K562 (cell line): ENCODE results near the gene TAOK2. TPM values are rescaled to one million over a fixed set of nuclear protein-coding genes. Genes with fewer than 3 reads are reported as not detected.

ENCODE experiments used
- ATAC-seq: fragments of 200-7000 bp; cut with Tn5 transposase; 3 replicates; pipeline ENCODE4 v1.9.1; 2020; ENCODE audit warnings: moderate library complexity
- BruUV-seq: library from RNA; stranded (reverse); fragments of 400-500 nt; replicated peaks from 2 replicates; lab custom pipeline; 2021; lab: Mats Ljungman, UMichigan
- CTCF ChIA-PET: fragments of 300-600 bp; formaldehyde crosslinking; extraction: SDS; loops from one replicate; lab custom pipeline; 2021; ENCODE audit warnings: low intra/inter-chr PET ratio; lab: Yijun Ruan, JAX
- POLR2A ChIA-PET: fragments of 300-600, 350-650 bp; sonication (Branson Sonifier 250); formaldehyde crosslinking; extraction: SDS; loops from one replicate; lab custom pipeline; 2021; ENCODE audit warnings: antibody characterized with exemption, inconsistent platforms; lab: Yijun Ruan, JAX
- DNase-seq, 4 experiments: peaks; one replicate each; pipeline versions ENCODE4 v3.0.0 to v3.0.0-alpha.2; 2011 to 2018; ENCODE audit warnings: low spot score in 3 of 4, mixed read lengths in 3 of 4; ENCODE audit errors: extremely low read depth in 1 of 4
- FAIRE-seq: peaks from 2 replicates; lab custom pipeline; 2011; peaks lifted over from hg19 to GRCh38; lab: Jason Lieb, UNC
- H2AFZ ChIP-seq: 2 replicates; pipeline ENCODE4 v1.6.0; 2011; ENCODE audit warnings: low read depth, low read length, control low read depth, inconsistent platforms
- H3K27ac ChIP-seq: fragments of 200-600 bp; 3 replicates; pipeline ENCODE4 v1.8.0; 2011; ENCODE audit warnings: low read depth, mild to moderate bottlenecking, control low read depth, inconsistent platforms, low read length, moderate library complexity, mixed read lengths; ENCODE audit errors: extremely low read depth
- H3K27me3 ChIP-seq, 2 experiments: fragments of 300-600 bp in 1 of 2; 2 replicates in 1 of 2; 3 replicates in 1 of 2; pipeline versions ENCODE4 v1.6.0 to v1.8.0; 2011; ENCODE audit warnings: inconsistent platforms in 2 of 2, low read length in 2 of 2, mild to moderate bottlenecking in 1 of 2, mixed read lengths in 1 of 2, moderate library complexity in 1 of 2; ENCODE audit not compliant: control insufficient read depth in 2 of 2, insufficient read depth in 2 of 2
- H3K36me3 ChIP-seq: fragments of 300-600 bp; 3 replicates; pipeline ENCODE4 v1.8.0; 2011; ENCODE audit warnings: mild to moderate bottlenecking, low read length, inconsistent platforms; ENCODE audit not compliant: control insufficient read depth, insufficient read depth
- H3K4me1 ChIP-seq, 2 experiments: fragments of 200-600 bp in 1 of 2; replicated peaks in 1 of 2; 2 replicates in 1 of 2; 3 replicates in 1 of 2; pipeline versions ENCODE4 v1.5.1 to v1.8.0; 2011; ENCODE audit warnings: inconsistent platforms in 2 of 2, low read length in 2 of 2, mild to moderate bottlenecking in 1 of 2, mixed read lengths in 1 of 2, moderate library complexity in 1 of 2; ENCODE audit not compliant: control insufficient read depth in 2 of 2, insufficient read depth in 2 of 2
- H3K4me2 ChIP-seq: 2 replicates; pipeline ENCODE4 v1.6.1; 2011; ENCODE audit warnings: low read length, control low read depth, inconsistent platforms, mixed read lengths; ENCODE audit not compliant: insufficient read depth
- H3K4me3 ChIP-seq: fragments of 200-600 bp; sonication (generic), shearing (Covaris generic); 2 replicates; pipeline ENCODE4 v1.5.1; 2016; ENCODE audit warnings: control low read depth, inconsistent platforms
- H3K79me2 ChIP-seq: fragments of 200-600 bp; 3 replicates; pipeline ENCODE4 v1.8.0; 2011; ENCODE audit warnings: low read length, inconsistent platforms; ENCODE audit not compliant: control insufficient read depth, insufficient read depth
- H3K9ac ChIP-seq, 2 experiments: 2 replicates each; pipeline versions ENCODE4 v1.6.0 to v1.6.1; 2011; ENCODE audit warnings: low read depth in 2 of 2, low read length in 2 of 2, control low read depth in 1 of 2, inconsistent platforms in 1 of 2, mild to moderate bottlenecking in 1 of 2, mixed read lengths in 1 of 2; ENCODE audit not compliant: insufficient read depth in 1 of 2
- H3K9me1 ChIP-seq: one replicate; pipeline ENCODE4 v1.6.0; 2011; ENCODE audit warnings: inconsistent platforms, mild to moderate bottlenecking, low read length, moderate library complexity; ENCODE audit not compliant: control insufficient read depth, insufficient read depth
- H3K9me3 ChIP-seq: replicated peaks from 2 replicates; pipeline ENCODE4 v1.5.1; 2011; ENCODE audit warnings: low read depth, low read length, inconsistent platforms; ENCODE audit not compliant: control insufficient read depth, insufficient read depth
- H4K20me1 ChIP-seq: replicated peaks from 2 replicates; pipeline ENCODE4 v1.6.1; 2011; ENCODE audit warnings: low read length, inconsistent platforms, mixed read lengths; ENCODE audit not compliant: control insufficient read depth, insufficient read depth
- CTCFL ChIP-seq: IDR thresholded peaks from 2 replicates; pipeline ENCODE4 v1.6.1; 2011; ENCODE audit warnings: borderline replicate concordance, low read depth, mild to moderate bottlenecking, moderate library complexity, low read length; ENCODE audit not compliant: insufficient read depth, poor library complexity, severe bottlenecking
- ETV5 ChIP-seq: sonication (generic); formaldehyde crosslinking; IDR thresholded peaks from 2 replicates; pipeline ENCODE4 v1.4.0; 2020; ENCODE audit warnings: low read depth, mild to moderate bottlenecking, missing genetic modification reagents
- HDAC6 ChIP-seq: IDR thresholded peaks from 2 replicates; pipeline ENCODE4 v1.6.1; 2012; ENCODE audit warnings: low read depth, mild to moderate bottlenecking, control low read depth, inconsistent platforms, low read length, moderate library complexity
- HMBOX1 ChIP-seq: sonication (generic); IDR thresholded peaks from 2 replicates; pipeline ENCODE4 v1.6.1; 2016
- KDM1A ChIP-seq, 2 experiments: fragments of 450-650 bp; IDR thresholded peaks; 2 replicates each; pipeline ENCODE4 v1.6.1; 2016; ENCODE audit warnings: mild to moderate bottlenecking in 2 of 2
- ZBTB43 ChIP-seq: sonication (generic); formaldehyde crosslinking; IDR thresholded peaks from 2 replicates; pipeline ENCODE4 v1.8.0; 2023; ENCODE audit warnings: mild to moderate bottlenecking, missing genetic modification reagents
- ZBTB7A ChIP-seq: IDR thresholded peaks from 2 replicates; pipeline ENCODE4 v1.6.1; 2011; ENCODE audit warnings: low read depth, mild to moderate bottlenecking, low read length, moderate library complexity, borderline replicate concordance; ENCODE audit not compliant: control insufficient read depth
- ZNF263 ChIP-seq: sonication (generic); formaldehyde crosslinking; IDR thresholded peaks from 2 replicates; pipeline ENCODE4 v1.8.0; 2022; ENCODE audit warnings: mild to moderate bottlenecking, missing genetic modification reagents, borderline replicate concordance
- ZNF609 ChIP-seq: sonication (generic); formaldehyde crosslinking; IDR thresholded peaks from 2 replicates; pipeline ENCODE4 v1.8.1; 2023; ENCODE audit warnings: missing genetic modification reagents, mild to moderate bottlenecking, borderline replicate concordance
- WGBS: fragments of 100-300 bp; shearing (Covaris generic); methylation state at CpG from one replicate; pipeline ENCODE4 v1.1.6; 2016; ENCODE audit warnings: low coverage, mixed read lengths; ENCODE audit not compliant: insufficient coverage; ENCODE audit errors: missing lambda C conversion rate; 5-methylcytosine and 5-hydroxymethylcytosine counted together
- in situ Hi-C: fragments of 300-500 bp; cut with MboI; formaldehyde crosslinking; loops from 4 replicates; pipeline ENCODE4 v1.15.0; 2018; ENCODE audit warnings: inconsistent platforms, mixed read lengths
- intact Hi-C: fragments of 100-400 bp; cut with micrococcal nuclease; formaldehyde crosslinking; loops from 2 replicates; pipeline ENCODE4 v1.14.2; 2022
- polyA plus RNA-seq, 8 experiments: library from polyadenylated mRNA; depleted of rRNA in 4 of 8; stranded (reverse) in 5 of 8; unstranded in 3 of 8; fragments of >200 nt; fragmentation: Nextera tagmentation in 2 of 8; fragmentation: Illumina TruSeq in 1 of 8; extraction: Ambion mirVana in 2 of 8; extraction: Trizol in 1 of 8; gene quantifications; 2 replicates each; pipeline versions ENCODE4 v1.2.1 to v1.2.3, GENCODE V29; 2011 to 2014; ENCODE audit warnings: inconsistent platforms in 1 of 8, missing spikeins in 1 of 8
- total RNA-seq, 7 experiments: library from RNA; depleted of rRNA in 6 of 7; stranded (reverse); fragments of >200 nt in 6 of 7; fragmentation: Illumina TruSeq in 2 of 7; extraction: Trizol in 2 of 7; gene quantifications; 2 replicates each; pipeline versions ENCODE4 v1.2.1 to v1.2.3, GENCODE V29; 2011 to 2021; ENCODE audit warnings: low replicate concordance in 1 of 7

The TAOK2 gene
- total and polyA plus RNA-seq, 9 of the 15 experiments (the other 6 are each of a cell fraction or from before 2014, with no cell fraction given): 0.10 to 41.8 (median 13.7) TPM

GRCh38 chr16:29996766-29997250 lies 23.1 kb downstream of the TAOK2 start:
- no peaks in the 10 kb centered on the region for H4K20me1 ChIP-seq
- ATAC-seq (no peak), FAIRE-seq (peak; percentile 76), DNase-seq (peak in 2 of 4 experiments; percentile 25 to 31)
- H3K27ac ChIP-seq: peak overlapping the region; percentile 100; the same call in 2 of the 3 replicates
- ChIA-PET POLR2A (no interaction called here), CTCF (interaction anchor here (0.6 kb wide), 1 partner anchor 59 kb away, joined by 5 read pairs; no protein-coding TSS in a partner anchor)
- H3K9ac ChIP-seq: peak overlapping the region; percentile 97 to 100
- intact Hi-C loops: loop anchor here (5.0 kb wide), 1 partner anchor 70 kb away; the partner anchor contains the start of gene KCTD13
- H3K4me1 ChIP-seq: peaks cover 16 to 52% of the 10 kb centered on the region in 2 experiments; a peak in 4 of 5 replicates
- no peaks in the 10 kb centered on the region for H3K9me3 ChIP-seq
- 22% methylated on average over 8 of the region's 9 CpGs for WGBS
- no peaks in the 10 kb centered on the region for H3K9me1 ChIP-seq
- H2AFZ ChIP-seq: peak overlapping the region; percentile 98
- H3K4me2 ChIP-seq: peak overlapping the region; percentile 96
- in situ Hi-C loops: no loop called here
- H3K4me3 ChIP-seq: peak overlapping the region; percentile 80
- no TSS peak for BruUV-seq
- H3K79me2 ChIP-seq: peaks cover 15% of the 10 kb centered on the region
- H3K36me3 ChIP-seq: peaks cover 41% of the 10 kb centered on the region
- H3K27me3 ChIP-seq: no peaks in the 10 kb centered on the region
- TF ChIP-seq HDAC6: no peak
- 0 out of 2 replicates have a peak, but pooled peaks have one; percentile 19 for TF ChIP-seq ZBTB7A
- TF ChIP-seq ZNF263 (CRISPR knock-in tag): peak; percentile 18; the same call in 1 of the 2 replicates
- TF ChIP-seq ZBTB43: no peak
- TF ChIP-seq HMBOX1: no peak
- TF ChIP-seq ETV5 (CRISPR knock-in tag): no peak
- TF ChIP-seq KDM1A (IDR thresholded peaks at IDR 0.05): 0 out of 4 replicates have a peak, but pooled peaks of 1 of the 2 experiments have one; percentile 6
- TF ChIP-seq CTCFL: no peak
- TF ChIP-seq ZNF609 (CRISPR knock-in tag): 0 out of 2 replicates have a peak, but pooled peaks have one; percentile 14
